Thoracic aorta (tissue), 2 donors: ENCODE results near the gene RNF31. TPM values are rescaled to one million over a fixed set of nuclear protein-coding genes. Genes with fewer than 3 reads are reported as not detected.

Source experiments
- ATAC-seq: fragments of 150-250 bp; one replicate; pipeline ENCODE4 v1.8.0; 2017; ENCODE audit warnings: low read depth; ENCODE audit not compliant: insufficient number of reproducible peaks, low FRiP score
- DNase-seq: peaks from one replicate; pipeline ENCODE4 v3.0.0-alpha.2; 2020; ENCODE audit warnings: low spot score
- H3K27ac ChIP-seq, 2 donors: fragments of 200-600 bp; sonication (generic); 1 replicate in 1 of 2; 2 replicates in 1 of 2; pipeline ENCODE4 v1.5.1; 2016; ENCODE audit warnings: mild to moderate bottlenecking in 2 of 2, moderate library complexity in 2 of 2
- H3K27me3 ChIP-seq: fragments of 200-600 bp; sonication (generic); replicated peaks from 2 replicates; pipeline ENCODE4 v1.6.0; 2016; ENCODE audit warnings: mild to moderate bottlenecking; ENCODE audit not compliant: insufficient read depth
- H3K36me3 ChIP-seq: fragments of 200-600 bp; sonication (generic); one replicate; pipeline ENCODE4 v1.5.1; 2016
- H3K4me1 ChIP-seq, 2 donors: fragments of 200-600 bp; sonication (generic); 1 replicate in 1 of 2; 2 replicates in 1 of 2; pipeline versions ENCODE4 v1.5.1 to v1.6.0; 2016; ENCODE audit warnings: low read depth in 2 of 2, mild to moderate bottlenecking in 1 of 2; ENCODE audit not compliant: control insufficient read depth in 1 of 2
- H3K4me3 ChIP-seq: fragments of 200-600 bp; sonication (generic); 2 replicates; pipeline ENCODE4 v1.5.1; 2016; ENCODE audit warnings: mild to moderate bottlenecking
- H3K9me3 ChIP-seq: fragments of 200-600 bp; sonication (generic); 2 replicates; pipeline ENCODE4 v1.5.1; 2016
- total RNA-seq, 2 donors: library from RNA; depleted of rRNA; stranded (reverse); fragments of >200 nt; gene quantifications; one replicate each; pipeline versions ENCODE4 v1.1.0 to v1.2.3, GENCODE V29; 2016
- TF ChIP-seq, protein P1 (sequence below): fragments of 200-600 bp; sonication (generic); IDR thresholded peaks from one replicate; pipeline ENCODE4 v1.5.1; 2019; ENCODE audit warnings: antibody characterized with exemption

RNF31 gene
- total RNA-seq, 2 donors from 2014 or later: 60.4 to 94.6 TPM

- peaks cover 37% of the 10 kb centered on the region for H3K36me3 ChIP-seq
- no peak for DNase-seq
Measured at GRCh38 chr14:24119691-24120090, 27.6 kb upstream of the RNF31 start.

DNA sequence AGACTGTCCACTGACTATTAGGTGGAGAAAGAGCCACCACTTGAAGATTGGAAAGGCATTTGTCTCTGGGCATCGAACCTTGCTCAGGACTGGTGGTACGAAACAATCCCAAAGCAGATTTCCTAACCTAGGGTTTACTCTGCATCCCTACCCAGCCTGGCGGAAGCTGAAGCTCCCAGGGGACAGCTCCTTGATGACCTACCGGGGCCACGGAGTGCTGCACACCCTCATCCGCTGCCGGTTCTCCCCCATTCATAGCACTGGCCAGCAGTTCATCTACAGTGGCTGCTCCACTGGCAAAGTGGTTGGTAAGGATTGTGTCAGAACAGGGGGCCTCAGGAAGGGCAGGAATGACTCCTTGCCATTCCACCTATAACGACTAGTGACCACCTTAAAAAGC, 26.1 kb upstream of the RNF31 start:
- peaks cover 37% of the 10 kb centered on the region for H3K36me3 ChIP-seq
- TF ChIP-seq, protein P1, sequence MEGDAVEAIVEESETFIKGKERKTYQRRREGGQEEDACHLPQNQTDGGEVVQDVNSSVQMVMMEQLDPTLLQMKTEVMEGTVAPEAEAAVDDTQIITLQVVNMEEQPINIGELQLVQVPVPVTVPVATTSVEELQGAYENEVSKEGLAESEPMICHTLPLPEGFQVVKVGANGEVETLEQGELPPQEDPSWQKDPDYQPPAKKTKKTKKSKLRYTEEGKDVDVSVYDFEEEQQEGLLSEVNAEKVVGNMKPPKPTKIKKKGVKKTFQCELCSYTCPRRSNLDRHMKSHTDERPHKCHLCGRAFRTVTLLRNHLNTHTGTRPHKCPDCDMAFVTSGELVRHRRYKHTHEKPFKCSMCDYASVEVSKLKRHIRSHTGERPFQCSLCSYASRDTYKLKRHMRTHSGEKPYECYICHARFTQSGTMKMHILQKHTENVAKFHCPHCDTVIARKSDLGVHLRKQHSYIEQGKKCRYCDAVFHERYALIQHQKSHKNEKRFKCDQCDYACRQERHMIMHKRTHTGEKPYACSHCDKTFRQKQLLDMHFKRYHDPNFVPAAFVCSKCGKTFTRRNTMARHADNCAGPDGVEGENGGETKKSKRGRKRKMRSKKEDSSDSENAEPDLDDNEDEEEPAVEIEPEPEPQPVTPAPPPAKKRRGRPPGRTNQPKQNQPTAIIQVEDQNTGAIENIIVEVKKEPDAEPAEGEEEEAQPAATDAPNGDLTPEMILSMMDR: no peak
- H3K9me3 ChIP-seq: no peaks in the 10 kb centered on the region
- DNase-seq (no peak), ATAC-seq (no peak)
- no peak overlapping the region for H3K27ac ChIP-seq
- no peaks in the 10 kb centered on the region for H3K27me3 ChIP-seq
- H3K4me3 ChIP-seq: no peak overlapping the region
- H3K4me1 ChIP-seq: peaks cover under 1 to 10% of the 10 kb centered on the region in 2 donors

More at GRCh38 chr14:24119691-24120090, 27.6 kb upstream of the RNF31 start:
- H3K9me3 ChIP-seq: no peaks in the 10 kb centered on the region
- no peaks in the 10 kb centered on the region for H3K27me3 ChIP-seq
- no peak overlapping the region for H3K27ac ChIP-seq
- H3K4me3 ChIP-seq: no peak overlapping the region
- TF ChIP-seq, protein P1: no peak
- no peak for ATAC-seq
- peaks cover 7 to 18% of the 10 kb centered on the region in 2 donors for H3K4me1 ChIP-seq

GRCh38 chr14:24122416-24122815, 24.9 kb upstream of the RNF31 start:
- H3K4me3 ChIP-seq: no peak overlapping the region
- no peaks in the 10 kb centered on the region for H3K4me1 ChIP-seq
- no peak for DNase-seq
- ATAC-seq: no peak
- no peaks in the 10 kb centered on the region for H3K27me3 ChIP-seq
- no peak overlapping the region for H3K27ac ChIP-seq
- no peaks in the 10 kb centered on the region for H3K9me3 ChIP-seq
- TF ChIP-seq, protein P1: no peak
- peaks cover 37% of the 10 kb centered on the region for H3K36me3 ChIP-seq

DNA sequence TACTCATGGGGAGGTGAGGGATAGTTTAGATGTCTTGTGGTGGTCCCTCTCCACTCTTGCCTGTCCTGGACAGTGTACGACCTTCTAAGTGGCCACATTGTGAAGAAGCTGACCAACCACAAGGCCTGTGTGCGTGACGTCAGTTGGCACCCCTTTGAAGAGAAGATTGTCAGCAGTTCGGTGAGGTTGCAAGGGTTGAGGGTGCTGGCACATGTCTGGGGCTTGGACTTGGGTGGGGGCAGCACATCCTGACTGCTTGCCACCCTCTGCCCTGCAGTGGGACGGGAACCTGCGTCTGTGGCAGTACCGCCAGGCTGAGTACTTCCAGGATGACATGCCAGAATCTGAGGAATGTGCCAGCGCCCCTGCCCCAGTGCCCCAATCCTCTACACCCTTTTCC, 24.4 kb upstream of the RNF31 start:
- TF ChIP-seq, protein P1: no peak
- Histone ChIP-seq H3K27me3 (no peaks in the 10 kb centered on the region), H3K4me3 (no peak overlapping the region), H3K4me1 (no peaks in the 10 kb centered on the region), H3K27ac (no peak overlapping the region), H3K9me3 (no peaks in the 10 kb centered on the region), H3K36me3 (peaks cover 37% of the 10 kb centered on the region)
- DNase-seq (no peak), ATAC-seq (no peak)

- no peaks in the 10 kb centered on the region for H3K4me1 ChIP-seq
- H3K9me3 ChIP-seq: no peaks in the 10 kb centered on the region
- ATAC-seq: no peak
- H3K4me3 ChIP-seq: no peak overlapping the region
- DNase-seq: no peak
- peaks cover 37% of the 10 kb centered on the region for H3K36me3 ChIP-seq
- no peak overlapping the region for H3K27ac ChIP-seq
- H3K27me3 ChIP-seq: no peaks in the 10 kb centered on the region
- TF ChIP-seq, protein P1: no peak
Measured at GRCh38 chr14:24123424-24124417, 23.6 kb upstream of the RNF31 start.
